MCF 10A (cell line): ENCODE measurements around the gene PCYOX1L. TPM values are rescaled to one million over a fixed set of nuclear protein-coding genes. Genes with fewer than 3 reads are reported as not detected.
"Not testable (repeated sequence)": the region's sequence is repeated elsewhere in the genome, so short reads cannot be mapped to it uniquely, and the experiment has no call there.

ENCODE experiments used
- BruUV-seq: library from RNA; stranded (reverse); fragments of 400-500 nt; replicated peaks from 2 replicates; lab custom pipeline; 2021; lab: Mats Ljungman, UMichigan
- CTCF ChIA-PET: fragments of 300-600 bp; sonication (Branson Sonifier 250); formaldehyde crosslinking; extraction: SDS; loops from one replicate; lab custom pipeline; 2021; ENCODE audit warnings: antibody characterized with exemption, inconsistent platforms; lab: Yijun Ruan, JAX
- POLR2A ChIA-PET: fragments of 300-600, 350-650 bp; sonication (Branson Sonifier 250); formaldehyde crosslinking; extraction: SDS; loops from one replicate; lab custom pipeline; 2020; ENCODE audit warnings: antibody characterized with exemption, inconsistent platforms; lab: Yijun Ruan, JAX
- DNase-seq: peaks from one replicate; pipeline ENCODE4 v3.0.0-alpha.2; 2018; ENCODE audit not compliant: unreplicated experiment
- H3K27ac Mint-ChIP-seq: one replicate; pipeline ENCODE4 v1.8.0; 2022; ENCODE audit warnings: mild to moderate bottlenecking, low read depth, mixed read lengths; ENCODE audit not compliant: unreplicated experiment
- H3K27me3 Mint-ChIP-seq: one replicate; pipeline ENCODE4 v1.8.0; 2022; ENCODE audit warnings: mixed read lengths; ENCODE audit not compliant: insufficient read depth, unreplicated experiment
- H3K36me3 Mint-ChIP-seq: one replicate; pipeline ENCODE4 v1.8.0; 2022; ENCODE audit warnings: mild to moderate bottlenecking, moderate library complexity, mixed read lengths; ENCODE audit not compliant: insufficient read depth, unreplicated experiment
- H3K4me1 Mint-ChIP-seq: one replicate; pipeline ENCODE4 v1.8.0; 2022; ENCODE audit warnings: mixed read lengths; ENCODE audit not compliant: insufficient read depth, unreplicated experiment
- H3K4me3 Mint-ChIP-seq: one replicate; pipeline ENCODE4 v1.8.0; 2022; ENCODE audit warnings: mild to moderate bottlenecking, moderate library complexity, mixed read lengths; ENCODE audit not compliant: unreplicated experiment
- H3K9me3 Mint-ChIP-seq: one replicate; pipeline ENCODE4 v1.8.0; 2022; ENCODE audit warnings: mixed read lengths; ENCODE audit not compliant: unreplicated experiment
- CTCF ChIP-seq: fragments of 200-600 bp; IDR thresholded peaks from one replicate; pipeline ENCODE4 v1.8.0; 2022; ENCODE audit warnings: antibody characterized with exemption, mild to moderate bottlenecking; ENCODE audit not compliant: unreplicated experiment
- intact Hi-C: fragments of 100-400 bp; cut with micrococcal nuclease; formaldehyde crosslinking; loops from 2 replicates; pipeline ENCODE4 v1.14.1; 2022
- total RNA-seq: library from RNA; stranded (reverse); gene quantifications from 2 replicates; pipeline ENCODE4 v1.2.3, GENCODE V29; 2022

Gene PCYOX1L
- total RNA-seq, 1 experiment from 2014 or later, result 7.7 TPM

GRCh38 chr5:149392718-149393117, 34.9 kb downstream of the PCYOX1L start:
- TF ChIP-seq CTCF, result no peak
- H3K27ac Mint-ChIP-seq, result no peak overlapping the region
- no peaks in the 10 kb centered on the region for H3K4me1 Mint-ChIP-seq
- ChIA-PET CTCF (interaction anchor here (3.1 to 27.0 kb wide), 3 partner anchors 10 to 46 kb away, joined by 18 to 662 read pairs (median 27); no protein-coding TSS in a partner anchor), POLR2A (interaction anchor here (0.6 kb wide), 2 partner anchors 20 to 93 kb away, joined by 3 read pairs; no protein-coding TSS in a partner anchor)
- H3K9me3 Mint-ChIP-seq, result no peaks in the 10 kb centered on the region
- intact Hi-C loops, result no loop called here
- no peaks in the 10 kb centered on the region for H3K36me3 Mint-ChIP-seq
- peak; percentile 66 for DNase-seq
- BruUV-seq, result no TSS peak
- no peak overlapping the region for H3K4me3 Mint-ChIP-seq
- no peaks in the 10 kb centered on the region for H3K27me3 Mint-ChIP-seq

GRCh38 chr5:149394996-149395395, 37.1 kb downstream of the PCYOX1L start:
- CTCF ChIA-PET, result interaction anchor here (0.6 to 27.0 kb wide), 8 partner anchors 12 to 158 kb away, joined by 3 to 662 read pairs (median 3); no protein-coding TSS in a partner anchor

GRCh38 chr5:149397530-149397929, 39.7 kb downstream of the PCYOX1L start:
- no peaks in the 10 kb centered on the region for H3K27me3 Mint-ChIP-seq

More at GRCh38 chr5:149394996-149395395, 37.1 kb downstream of the PCYOX1L start:
- BruUV-seq, DNase-seq, H3K27ac Mint-ChIP-seq, H3K36me3 Mint-ChIP-seq, H3K4me3 Mint-ChIP-seq, H3K27me3 Mint-ChIP-seq, H3K9me3 Mint-ChIP-seq, intact Hi-C loops, H3K4me1 Mint-ChIP-seq: not testable (repeated sequence)
- POLR2A ChIA-PET, result interaction anchor here (0.6 to 1.1 kb wide), 3 partner anchors 20 to 189 kb away, joined by 3 to 6 read pairs (median 4); no protein-coding TSS in a partner anchor

GRCh38 chr5:149398747-149399266, 41.0 kb downstream of the PCYOX1L start:
- H3K4me3 Mint-ChIP-seq, H3K4me1 Mint-ChIP-seq, DNase-seq, H3K9me3 Mint-ChIP-seq, BruUV-seq, H3K36me3 Mint-ChIP-seq, POLR2A ChIA-PET, intact Hi-C loops, H3K27me3 Mint-ChIP-seq, H3K27ac Mint-ChIP-seq: not testable (repeated sequence)
- CTCF ChIA-PET, result interaction anchor here (0.5 to 4.1 kb wide), 10 partner anchors 9 to 166 kb away, joined by 3 to 36 read pairs (median 8); partner anchors contain the start of gene IL17B

More at GRCh38 chr5:149397530-149397929, 39.7 kb downstream of the PCYOX1L start:
- no peak overlapping the region for H3K27ac Mint-ChIP-seq
- ChIA-PET POLR2A (no interaction called here), CTCF (interaction anchor here (0.6 to 0.7 kb wide), 2 partner anchors 30 to 175 kb away, joined by 3 read pairs; no protein-coding TSS in a partner anchor)
- no peaks in the 10 kb centered on the region for H3K9me3 Mint-ChIP-seq
- no peaks in the 10 kb centered on the region for H3K36me3 Mint-ChIP-seq
- BruUV-seq, result no TSS peak
- peak; percentile 28 for DNase-seq
- no peaks in the 10 kb centered on the region for H3K4me1 Mint-ChIP-seq
- intact Hi-C loops, result no loop called here
- H3K4me3 Mint-ChIP-seq, result no peak overlapping the region
- no peak for TF ChIP-seq CTCF

GRCh38 chr5:149399775-149400174, 41.9 kb downstream of the PCYOX1L start:
- DNase-seq, result no peak
- H3K27ac Mint-ChIP-seq, result no peak overlapping the region
- intact Hi-C loops, result no loop called here
- no peaks in the 10 kb centered on the region for H3K27me3 Mint-ChIP-seq
- no peak overlapping the region for H3K4me3 Mint-ChIP-seq
- no peaks in the 10 kb centered on the region for H3K4me1 Mint-ChIP-seq
- H3K36me3 Mint-ChIP-seq, result no peaks in the 10 kb centered on the region
- ChIA-PET CTCF (interaction anchor here (0.6 to 4.1 kb wide), 10 partner anchors 10 to 219 kb away, joined by 3 to 36 read pairs (median 8); partner anchors contain the start of gene IL17B), POLR2A (interaction anchor here (0.8 to 1.0 kb wide), 2 partner anchors 9 to 72 kb away, joined by 3 read pairs; no protein-coding TSS in a partner anchor)
- no peaks in the 10 kb centered on the region for H3K9me3 Mint-ChIP-seq
- no TSS peak for BruUV-seq
- no peak for TF ChIP-seq CTCF
